ENCODE data around the gene PRDM7. TPM values are rescaled to one million over a fixed set of nuclear protein-coding genes. Genes with fewer than 3 reads are reported as not detected.

PRDM7 gene
- polyA plus RNA-seq, 2 donors = not detected

GRCh38 chr16:90042946-90043514 lies 34.1 kb downstream of the PRDM7 start:
- H3K36me3 ChIP-seq (ENCODE audit: control insufficient read depth in 2 of 2, insufficient read depth in 2 of 2, low read length in 1 of 2) = peaks cover 0 to 35% of the 10 kb centered on the region in 2 donors
- H3K4me3 ChIP-seq (ENCODE audit: low read depth in 1 of 2, low read length in 2 of 2) = no peak overlapping the region
- peaks cover 2 to 36% of the 10 kb centered on the region in 2 donors for H3K4me1 ChIP-seq (ENCODE audit: control insufficient read depth in 2 of 2, insufficient read depth in 2 of 2, low read length in 1 of 2)
- H3K27me3 ChIP-seq (ENCODE audit: control insufficient read depth in 1 of 2, insufficient read depth in 2 of 2, low read length in 2 of 2) = no peaks in the 10 kb centered on the region
- H3K9me3 ChIP-seq (ENCODE audit: control insufficient read depth in 2 of 2, insufficient read depth in 1 of 2, low read depth in 1 of 2, low read length in 1 of 2) = no peaks in the 10 kb centered on the region
- peak overlapping the region; percentile 69 to 81 for H3K27ac ChIP-seq (ENCODE audit: low read depth in 2 of 2, low read length in 1 of 2)
- 82 to 87% methylated on average over 19 of the region's 19 CpGs for WGBS, 2 donors

GRCh38 chr16:90041896-90042473 lies 35.1 kb downstream of the PRDM7 start:
- H3K4me1 ChIP-seq (ENCODE audit: control insufficient read depth in 2 of 2, insufficient read depth in 2 of 2, low read length in 1 of 2) = peaks cover 2 to 30% of the 10 kb centered on the region in 2 donors
- H3K36me3 ChIP-seq (ENCODE audit: control insufficient read depth in 2 of 2, insufficient read depth in 2 of 2, low read length in 1 of 2) = peaks cover 0 to 44% of the 10 kb centered on the region in 2 donors
- WGBS, 2 donors = 86 to 90% methylated on average over 16 of the region's 16 CpGs
- no peak overlapping the region for H3K27ac ChIP-seq (ENCODE audit: low read depth in 2 of 2, low read length in 1 of 2)
- no peaks in the 10 kb centered on the region for H3K9me3 ChIP-seq (ENCODE audit: control insufficient read depth in 2 of 2, insufficient read depth in 1 of 2, low read depth in 1 of 2, low read length in 1 of 2)
- H3K27me3 ChIP-seq (ENCODE audit: control insufficient read depth in 1 of 2, insufficient read depth in 2 of 2, low read length in 2 of 2) = no peaks in the 10 kb centered on the region
- no peak overlapping the region for H3K4me3 ChIP-seq (ENCODE audit: low read depth in 1 of 2, low read length in 2 of 2)

GRCh38 chr16:90040152-90041023 lies 36.7 kb downstream of the PRDM7 start:
- H3K36me3 ChIP-seq (ENCODE audit: control insufficient read depth in 2 of 2, insufficient read depth in 2 of 2, low read length in 1 of 2) = peaks cover 0 to 58% of the 10 kb centered on the region in 2 donors
- WGBS, 2 donors = 93 to 94% methylated on average over 29 of the region's 29 CpGs

GRCh38 chr16:90037276-90037675 lies 39.9 kb downstream of the PRDM7 start:
- 60 to 68% methylated on average over 12 of the region's 12 CpGs for WGBS, 2 donors
- Histone ChIP-seq H3K36me3 (ENCODE audit: control insufficient read depth in 2 of 2, insufficient read depth in 2 of 2, low read length in 1 of 2) (peaks cover 0 to 54% of the 10 kb centered on the region in 2 donors), H3K4me1 (ENCODE audit: control insufficient read depth in 2 of 2, insufficient read depth in 2 of 2, low read length in 1 of 2) (peaks cover 0 to 3% of the 10 kb centered on the region in 2 donors), H3K27me3 (ENCODE audit: control insufficient read depth in 1 of 2, insufficient read depth in 2 of 2, low read length in 2 of 2) (no peaks in the 10 kb centered on the region), H3K4me3 (ENCODE audit: low read depth in 1 of 2, low read length in 2 of 2) (no peak overlapping the region), H3K27ac (ENCODE audit: low read depth in 2 of 2, low read length in 1 of 2) (no peak overlapping the region), H3K9me3 (ENCODE audit: control insufficient read depth in 2 of 2, insufficient read depth in 1 of 2, low read depth in 1 of 2, low read length in 1 of 2) (peaks cover 0 to 2% of the 10 kb centered on the region in 2 donors)

More at GRCh38 chr16:90040152-90041023, 36.7 kb downstream of the PRDM7 start:
- Histone ChIP-seq H3K27ac (ENCODE audit: low read depth in 2 of 2, low read length in 1 of 2) (no peak overlapping the region), H3K27me3 (ENCODE audit: control insufficient read depth in 1 of 2, insufficient read depth in 2 of 2, low read length in 2 of 2) (no peaks in the 10 kb centered on the region), H3K4me3 (ENCODE audit: low read depth in 1 of 2, low read length in 2 of 2) (no peak overlapping the region), H3K4me1 (ENCODE audit: control insufficient read depth in 2 of 2, insufficient read depth in 2 of 2, low read length in 1 of 2) (peaks cover 0 to 20% of the 10 kb centered on the region in 2 donors), H3K9me3 (ENCODE audit: control insufficient read depth in 2 of 2, insufficient read depth in 1 of 2, low read depth in 1 of 2, low read length in 1 of 2) (no peaks in the 10 kb centered on the region)

GRCh38 chr16:90035902-90036301 lies 41.2 kb downstream of the PRDM7 start:
- peaks cover 0 to 57% of the 10 kb centered on the region in 2 donors for H3K36me3 ChIP-seq (ENCODE audit: control insufficient read depth in 2 of 2, insufficient read depth in 2 of 2, low read length in 1 of 2)
- peaks cover 0 to 10% of the 10 kb centered on the region in 2 donors for H3K9me3 ChIP-seq (ENCODE audit: control insufficient read depth in 2 of 2, insufficient read depth in 1 of 2, low read depth in 1 of 2, low read length in 1 of 2)
- WGBS, 2 donors = 86 to 89% methylated on average over 5 of the region's 5 CpGs
- H3K27ac ChIP-seq (ENCODE audit: low read depth in 2 of 2, low read length in 1 of 2) = no peak overlapping the region
- no peaks in the 10 kb centered on the region for H3K27me3 ChIP-seq (ENCODE audit: control insufficient read depth in 1 of 2, insufficient read depth in 2 of 2, low read length in 2 of 2)
- peaks cover 0 to 7% of the 10 kb centered on the region in 2 donors for H3K4me1 ChIP-seq (ENCODE audit: control insufficient read depth in 2 of 2, insufficient read depth in 2 of 2, low read length in 1 of 2)
- H3K4me3 ChIP-seq (ENCODE audit: low read depth in 1 of 2, low read length in 2 of 2) = no peak overlapping the region

GRCh38 chr16:90034504-90034903 lies 42.6 kb downstream of the PRDM7 start:
- Histone ChIP-seq H3K4me3 (ENCODE audit: low read depth in 1 of 2, low read length in 2 of 2) (no peak overlapping the region), H3K27me3 (ENCODE audit: control insufficient read depth in 1 of 2, insufficient read depth in 2 of 2, low read length in 2 of 2) (no peaks in the 10 kb centered on the region), H3K4me1 (ENCODE audit: control insufficient read depth in 2 of 2, insufficient read depth in 2 of 2, low read length in 1 of 2) (peaks cover 0 to 7% of the 10 kb centered on the region in 2 donors), H3K36me3 (ENCODE audit: control insufficient read depth in 2 of 2, insufficient read depth in 2 of 2, low read length in 1 of 2) (peaks cover 0 to 44% of the 10 kb centered on the region in 2 donors), H3K27ac (ENCODE audit: low read depth in 2 of 2, low read length in 1 of 2) (no peak overlapping the region), H3K9me3 (ENCODE audit: control insufficient read depth in 2 of 2, insufficient read depth in 1 of 2, low read depth in 1 of 2, low read length in 1 of 2) (peaks cover 0 to 10% of the 10 kb centered on the region in 2 donors)
- WGBS, 2 donors = 84 to 89% methylated on average over 8 of the region's 8 CpGs

GRCh38 chr16:90033387-90033786 lies 43.7 kb downstream of the PRDM7 start:
- peaks cover 0 to 7% of the 10 kb centered on the region in 2 donors for H3K4me1 ChIP-seq (ENCODE audit: control insufficient read depth in 2 of 2, insufficient read depth in 2 of 2, low read length in 1 of 2)
- no peaks in the 10 kb centered on the region for H3K27me3 ChIP-seq (ENCODE audit: control insufficient read depth in 1 of 2, insufficient read depth in 2 of 2, low read length in 2 of 2)
- 85 to 86% methylated on average over 4 of the region's 4 CpGs for WGBS, 2 donors
- H3K4me3 ChIP-seq (ENCODE audit: low read depth in 1 of 2, low read length in 2 of 2) = no peak overlapping the region
- H3K36me3 ChIP-seq (ENCODE audit: control insufficient read depth in 2 of 2, insufficient read depth in 2 of 2, low read length in 1 of 2) = peaks cover 0 to 46% of the 10 kb centered on the region in 2 donors
- H3K9me3 ChIP-seq (ENCODE audit: control insufficient read depth in 2 of 2, insufficient read depth in 1 of 2, low read depth in 1 of 2, low read length in 1 of 2) = peaks cover 0 to 10% of the 10 kb centered on the region in 2 donors
- H3K27ac ChIP-seq (ENCODE audit: low read depth in 2 of 2, low read length in 1 of 2) = no peak overlapping the region

- H3K27ac ChIP-seq (ENCODE audit: low read depth in 2 of 2, low read length in 1 of 2) = peak overlapping the region in 1 of 2 donors; percentile 11
- peaks cover 0 to 42% of the 10 kb centered on the region in 2 donors for H3K36me3 ChIP-seq (ENCODE audit: control insufficient read depth in 2 of 2, insufficient read depth in 2 of 2, low read length in 1 of 2)
- H3K4me1 ChIP-seq (ENCODE audit: control insufficient read depth in 2 of 2, insufficient read depth in 2 of 2, low read length in 1 of 2) = peaks cover 0 to 7% of the 10 kb centered on the region in 2 donors
- no peaks in the 10 kb centered on the region for H3K27me3 ChIP-seq (ENCODE audit: control insufficient read depth in 1 of 2, insufficient read depth in 2 of 2, low read length in 2 of 2)
- H3K4me3 ChIP-seq (ENCODE audit: low read depth in 1 of 2, low read length in 2 of 2) = no peak overlapping the region
- 83 to 86% methylated on average over 8 of the region's 8 CpGs for WGBS, 2 donors
- peaks cover 0 to 10% of the 10 kb centered on the region in 2 donors for H3K9me3 ChIP-seq (ENCODE audit: control insufficient read depth in 2 of 2, insufficient read depth in 1 of 2, low read depth in 1 of 2, low read length in 1 of 2)
Measured at GRCh38 chr16:90032674-90033331, 44.3 kb downstream of the PRDM7 start.

Data from esophagus (tissue), 2 donors.